HG02884 (cell line): ENCODE measurements around the gene PDE1C.
A peak's percentile ranks its signal among the peaks of the same experiment; 100 is the strongest.

Experiments used
- ATAC-seq: cut with Tn5 transposase; IDR thresholded peaks from one replicate; pipeline ENCODE4 v1.9.1; 2021; ENCODE audit warnings: mild to moderate bottlenecking, moderate library complexity; ENCODE audit not compliant: unreplicated experiment

PDE1C gene

DNA sequence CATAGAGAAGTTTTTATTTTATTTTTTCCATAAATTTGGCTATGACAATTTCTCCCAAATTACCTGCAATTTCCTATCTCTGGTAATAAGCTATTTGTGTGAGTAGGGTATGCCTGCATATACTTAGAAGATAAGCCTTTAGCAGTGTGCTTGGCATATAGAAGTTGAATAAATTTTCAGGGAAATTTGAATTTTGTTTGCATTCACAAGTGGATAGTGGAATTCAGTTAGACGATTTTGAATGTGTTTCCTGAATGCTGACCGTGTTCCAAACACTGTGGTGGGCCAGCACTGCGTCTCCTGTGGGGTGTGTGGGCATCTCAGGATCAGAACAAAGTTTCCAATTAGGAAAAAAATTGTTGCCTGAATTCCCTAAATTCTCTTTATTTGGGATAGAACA lies 283.9 kb downstream of the PDE1C start:
- ATAC-seq: no peak

DNA sequence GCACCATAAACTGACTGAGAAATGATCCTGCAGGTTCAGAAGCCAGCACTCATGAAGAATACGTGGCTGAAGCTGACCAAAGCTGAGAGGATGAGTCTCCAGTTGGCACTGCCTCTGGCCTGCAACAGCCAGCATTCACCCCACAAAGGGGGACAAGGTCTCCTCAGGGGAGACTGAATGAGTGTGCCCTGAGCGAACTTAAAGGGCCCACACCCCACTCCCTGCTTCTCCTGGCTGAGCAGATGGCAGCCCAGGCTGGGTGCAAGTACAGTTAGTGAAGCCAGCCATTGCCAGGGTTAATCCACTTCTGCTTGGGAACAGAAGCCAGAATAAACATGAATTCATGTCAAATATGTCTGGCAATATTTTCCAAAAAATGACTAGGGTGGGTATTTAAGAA lies 285.1 kb downstream of the PDE1C start:
- ATAC-seq: no peak

DNA sequence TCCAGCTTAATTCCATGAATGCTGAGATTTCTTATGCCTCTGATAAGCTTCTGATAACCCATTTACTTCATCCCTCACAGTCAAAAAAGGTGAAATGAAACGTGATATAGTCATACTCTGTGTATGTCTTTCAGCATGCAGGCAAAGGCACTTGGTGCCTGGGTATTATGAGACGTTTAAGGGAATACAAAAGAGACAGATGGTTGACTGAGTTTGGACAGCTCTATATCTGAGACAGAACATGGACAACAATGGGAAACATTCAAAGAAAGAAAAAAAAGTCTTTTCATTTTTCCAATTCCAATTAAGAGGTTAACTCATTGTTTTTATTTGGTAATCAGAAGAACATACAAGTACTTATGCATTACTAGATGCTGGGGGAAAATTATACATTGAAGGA lies 287.0 kb downstream of the PDE1C start:
- ATAC-seq: no peak

DNA sequence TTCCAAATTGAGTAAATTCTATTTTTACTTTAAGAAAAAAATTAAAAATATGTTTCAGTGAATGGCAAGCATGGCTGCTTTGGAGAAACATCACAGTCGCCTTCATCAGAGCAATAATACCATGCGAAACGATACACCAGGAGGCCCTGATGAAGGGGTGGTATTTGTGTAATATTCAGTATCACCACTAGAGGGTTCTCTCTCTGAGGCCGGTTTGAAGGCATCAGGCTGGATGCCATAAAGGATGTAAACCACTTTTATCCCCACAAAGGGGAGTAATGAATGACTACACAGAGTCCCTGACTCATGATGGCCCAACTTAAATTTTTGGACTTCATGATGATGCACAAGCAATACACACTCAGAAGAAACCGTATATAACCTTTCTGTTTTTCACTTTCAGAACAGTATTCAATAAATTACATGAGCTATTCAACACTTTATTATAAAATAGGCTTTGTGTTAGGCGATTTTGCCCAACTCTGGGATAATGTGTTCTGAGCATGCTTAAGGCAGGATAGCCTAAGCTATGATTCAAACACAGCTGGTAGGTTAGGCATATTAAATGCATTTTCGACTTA lies 287.7 kb downstream of the PDE1C start:
- ATAC-seq: peak; percentile 95

DNA sequence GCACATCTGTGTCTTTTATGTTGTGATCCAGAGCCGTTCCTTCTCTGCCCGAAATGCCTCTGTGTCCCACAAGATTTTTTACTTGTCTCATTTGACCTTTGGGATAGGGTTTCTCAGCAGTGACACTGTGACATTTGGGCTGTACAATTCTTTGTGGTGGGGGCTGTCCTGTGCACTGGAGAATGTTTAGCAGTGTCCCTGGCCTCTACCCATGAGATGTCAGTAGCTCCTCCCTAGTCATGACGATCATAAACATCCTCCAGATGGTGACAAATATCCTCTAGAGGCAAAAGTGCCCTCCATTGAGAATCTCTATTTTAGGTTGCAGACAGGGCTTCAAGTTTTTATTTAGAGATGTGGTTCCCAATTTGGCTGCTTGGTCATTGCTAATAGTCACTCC lies 291.9 kb downstream of the PDE1C start:
- ATAC-seq: no peak

DNA sequence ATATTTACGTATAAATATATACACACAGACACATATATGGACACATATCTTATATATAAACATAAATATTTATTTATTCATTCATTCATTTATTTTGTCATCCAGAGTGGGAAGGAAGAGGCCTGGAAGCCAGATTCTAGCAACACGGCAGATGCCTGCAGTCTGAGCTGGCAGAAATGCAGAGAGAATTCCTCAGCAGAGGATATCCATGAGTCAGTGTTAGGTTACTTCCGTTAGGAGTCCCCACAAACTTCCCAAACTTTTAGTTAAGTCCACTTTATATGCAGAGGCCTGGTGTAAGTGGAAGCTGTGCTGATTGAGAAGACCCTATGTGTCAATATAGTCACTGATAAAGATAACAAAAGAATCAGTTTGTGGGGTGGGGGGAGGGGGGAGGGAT lies 293.6 kb downstream of the PDE1C start:
- no peak for ATAC-seq

DNA sequence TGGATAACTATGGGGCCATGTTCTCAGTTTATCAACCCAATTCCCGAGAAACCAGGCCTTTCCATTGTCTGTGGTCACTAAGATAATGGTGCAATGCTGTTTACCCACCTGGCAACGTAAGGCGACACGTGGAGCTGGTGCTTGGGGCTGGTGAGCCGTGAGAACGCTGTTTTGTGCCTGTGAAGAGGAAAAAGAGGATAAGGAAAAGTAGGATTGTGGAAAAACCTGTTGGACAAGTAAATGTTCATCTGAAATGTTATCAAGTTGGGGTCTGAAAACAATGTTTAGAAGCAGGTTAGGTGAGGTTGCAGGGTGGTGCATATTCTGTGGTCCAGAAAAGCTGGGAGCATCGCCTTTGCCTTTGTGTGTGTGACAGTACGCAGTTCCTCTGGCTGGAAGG lies 294.7 kb downstream of the PDE1C start:
- ATAC-seq: no peak

DNA sequence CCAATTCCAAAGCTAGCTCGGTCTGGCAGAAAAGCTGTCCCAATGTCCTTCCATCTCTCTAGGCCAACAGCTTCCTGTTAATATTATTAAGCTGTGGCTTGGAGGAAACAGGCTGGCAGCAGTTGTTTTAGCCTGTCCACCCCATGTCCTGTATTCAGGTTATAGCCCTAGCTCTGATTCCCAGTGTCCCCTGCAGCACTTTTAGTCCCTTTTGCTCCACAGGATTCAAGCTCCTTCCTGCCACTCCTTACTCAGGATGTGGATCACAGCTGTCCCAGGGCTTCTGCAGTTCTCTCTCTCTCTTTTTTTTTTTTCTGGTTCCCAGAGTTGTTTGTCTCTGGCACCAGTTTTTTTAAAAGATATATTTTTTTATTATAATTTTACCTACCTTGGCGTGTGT lies 298.0 kb downstream of the PDE1C start:
- no peak for ATAC-seq

DNA sequence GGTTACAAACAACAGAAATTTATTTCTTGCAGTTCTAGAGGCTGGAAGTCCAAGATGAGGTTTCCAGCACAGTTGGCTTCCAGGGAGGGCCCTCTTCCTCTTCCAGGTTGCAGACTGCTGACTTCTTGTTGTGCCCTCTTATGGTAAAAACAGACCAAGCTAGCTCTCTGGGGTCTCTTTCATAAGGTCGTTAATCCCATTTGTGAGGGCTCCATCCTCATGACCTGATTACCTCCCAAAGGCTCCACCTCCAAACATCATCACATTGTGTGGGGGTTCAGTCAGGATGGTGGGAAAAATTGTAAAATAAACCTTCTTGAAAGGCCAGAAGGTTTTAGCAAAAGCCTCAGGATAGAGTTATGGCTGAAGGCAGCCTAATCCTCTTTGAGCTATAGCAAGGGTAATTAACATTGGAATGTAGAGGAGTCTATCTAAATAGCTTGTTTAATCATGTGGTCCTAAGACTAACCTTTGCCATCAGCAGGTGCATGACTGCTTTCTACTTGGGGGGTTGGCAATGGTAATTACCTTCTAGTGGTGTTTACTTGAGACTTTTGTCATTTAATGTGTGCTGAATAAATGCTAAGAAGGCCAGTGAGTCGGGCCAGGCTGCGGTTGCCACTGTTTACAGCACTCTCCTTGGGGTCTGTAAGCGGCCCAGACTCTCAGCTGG lies 302.4 kb downstream of the PDE1C start:
- no peak for ATAC-seq

DNA sequence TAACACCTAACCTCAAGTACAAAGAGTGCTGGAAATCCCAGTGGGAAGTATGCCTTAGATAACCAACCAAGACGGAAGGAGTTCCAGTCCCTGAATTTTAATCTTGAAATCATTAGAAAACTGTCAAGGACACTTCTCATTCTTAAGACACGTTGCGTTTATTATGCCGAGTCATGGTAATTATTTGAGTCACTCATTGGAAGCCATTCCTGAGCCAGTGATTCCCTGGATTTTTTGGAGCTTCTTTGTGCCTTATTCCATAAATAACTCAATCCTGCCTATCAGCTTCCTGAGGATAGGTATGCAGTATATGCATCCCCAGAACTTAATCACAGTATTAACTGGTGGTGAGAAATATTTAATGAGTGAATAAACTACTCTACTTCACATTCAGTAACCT lies 305.7 kb downstream of the PDE1C start:
- no peak for ATAC-seq

DNA sequence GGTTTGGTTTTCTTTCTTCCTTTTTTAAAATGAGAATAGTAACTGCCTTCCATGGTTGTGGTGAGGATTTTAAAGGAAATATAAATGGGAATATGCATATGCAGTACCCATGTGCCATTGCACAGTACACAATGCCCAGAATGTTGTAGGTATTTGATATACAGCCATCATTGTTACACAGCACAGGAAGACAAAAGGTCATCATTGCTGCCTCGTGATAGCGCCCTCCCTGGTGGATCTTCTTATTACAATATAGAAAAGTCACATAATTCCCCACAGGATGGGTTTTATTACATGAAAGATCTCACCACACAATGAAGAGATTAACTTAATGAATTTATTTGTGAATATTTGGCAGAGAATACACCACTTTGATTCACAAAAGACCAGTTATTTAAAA lies 306.7 kb downstream of the PDE1C start:
- no peak for ATAC-seq

DNA sequence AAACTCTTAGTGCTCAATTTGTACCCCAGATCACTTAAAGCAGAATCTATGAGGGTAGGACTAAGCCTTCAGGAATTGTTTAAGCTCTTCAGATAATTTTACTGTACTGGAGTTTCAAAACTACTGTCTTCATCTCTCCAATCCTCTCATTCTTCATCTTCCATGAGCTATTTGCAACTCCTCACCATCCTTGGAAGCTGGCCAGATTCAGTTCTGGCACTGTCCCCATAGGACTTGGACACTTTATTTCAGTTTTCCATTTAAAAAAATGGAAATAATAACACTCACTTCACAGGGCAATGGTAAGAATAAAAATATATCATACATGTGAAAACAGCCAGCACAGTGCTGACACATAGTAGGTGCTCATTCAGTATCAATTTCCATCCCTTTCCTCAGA lies 308.6 kb downstream of the PDE1C start:
- no peak for ATAC-seq

DNA sequence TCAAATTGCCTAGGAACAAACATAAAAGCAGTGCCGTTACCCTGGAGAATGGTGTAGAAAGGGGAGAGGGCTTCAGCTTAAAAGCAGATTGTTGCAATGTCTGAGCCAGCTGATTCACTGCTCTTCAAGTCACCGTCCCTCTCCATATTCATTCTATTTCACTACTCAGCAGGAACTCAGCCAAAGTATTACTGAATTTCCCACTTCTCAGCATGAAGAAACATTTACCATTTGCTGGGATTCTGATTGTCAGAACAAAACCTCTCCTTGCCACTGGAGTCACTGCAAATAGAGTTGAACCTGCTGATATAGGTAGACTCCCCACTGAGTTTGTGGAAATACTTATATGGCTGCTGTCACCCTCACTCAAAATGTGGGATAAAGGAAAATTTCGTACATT lies 311.5 kb downstream of the PDE1C start:
- no peak for ATAC-seq

DNA sequence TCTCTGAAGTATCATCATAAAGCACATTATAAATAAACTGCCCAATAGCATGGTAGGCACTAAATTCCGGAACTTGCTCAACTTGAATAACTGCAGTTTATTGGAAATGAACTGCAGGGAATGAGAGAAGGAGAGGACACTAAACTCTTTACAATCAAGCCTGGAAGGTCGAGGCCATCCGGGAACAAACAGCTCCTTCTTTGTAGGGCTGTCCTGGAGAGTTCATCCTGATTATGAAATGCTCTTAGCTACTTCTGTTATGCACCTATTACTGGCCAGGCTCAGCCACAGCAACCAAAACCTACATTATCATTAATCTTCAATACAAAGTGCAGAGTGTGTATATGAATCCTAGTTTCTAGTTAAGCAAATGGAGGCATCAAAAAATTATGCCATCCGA lies 318.5 kb downstream of the PDE1C start:
- no peak for ATAC-seq

DNA sequence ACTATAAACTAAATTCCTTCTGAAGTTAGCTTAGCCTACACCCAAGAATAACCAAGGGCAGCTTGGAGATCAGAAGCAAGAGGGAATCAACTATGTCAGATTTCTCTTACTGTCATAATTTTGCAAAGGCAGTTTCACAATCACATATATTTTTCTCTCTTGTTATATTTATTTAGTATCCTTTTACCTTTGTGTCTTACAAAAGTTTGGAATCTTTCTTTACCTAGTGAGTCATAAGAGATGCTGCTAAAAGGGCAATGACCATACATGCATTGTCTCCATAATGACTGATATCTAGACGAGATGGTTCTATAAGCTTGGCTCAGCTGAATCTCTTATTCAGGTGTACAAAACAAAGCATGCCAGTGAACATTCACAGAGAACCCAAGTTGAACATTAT lies 322.1 kb downstream of the PDE1C start:
- no peak for ATAC-seq

DNA sequence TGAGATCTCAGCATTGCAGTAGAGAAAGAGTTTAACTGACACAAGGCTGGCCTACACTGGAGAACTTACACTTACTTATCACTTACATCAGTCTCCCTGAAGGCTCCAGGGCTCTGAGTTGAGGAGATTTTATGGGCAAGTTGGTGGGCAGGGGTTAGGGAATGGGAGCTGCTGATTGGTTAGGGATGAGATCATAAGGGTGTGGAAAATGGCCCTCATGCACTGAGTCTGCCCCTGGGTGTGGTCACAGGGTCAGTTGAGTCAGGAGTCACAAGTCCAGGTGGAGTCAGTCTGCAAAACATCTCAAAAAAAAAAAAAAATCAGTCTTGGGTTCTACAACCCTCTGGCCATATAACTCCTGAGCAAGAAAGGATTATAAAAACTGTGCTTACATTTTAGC lies 322.7 kb downstream of the PDE1C start:
- no peak for ATAC-seq

DNA sequence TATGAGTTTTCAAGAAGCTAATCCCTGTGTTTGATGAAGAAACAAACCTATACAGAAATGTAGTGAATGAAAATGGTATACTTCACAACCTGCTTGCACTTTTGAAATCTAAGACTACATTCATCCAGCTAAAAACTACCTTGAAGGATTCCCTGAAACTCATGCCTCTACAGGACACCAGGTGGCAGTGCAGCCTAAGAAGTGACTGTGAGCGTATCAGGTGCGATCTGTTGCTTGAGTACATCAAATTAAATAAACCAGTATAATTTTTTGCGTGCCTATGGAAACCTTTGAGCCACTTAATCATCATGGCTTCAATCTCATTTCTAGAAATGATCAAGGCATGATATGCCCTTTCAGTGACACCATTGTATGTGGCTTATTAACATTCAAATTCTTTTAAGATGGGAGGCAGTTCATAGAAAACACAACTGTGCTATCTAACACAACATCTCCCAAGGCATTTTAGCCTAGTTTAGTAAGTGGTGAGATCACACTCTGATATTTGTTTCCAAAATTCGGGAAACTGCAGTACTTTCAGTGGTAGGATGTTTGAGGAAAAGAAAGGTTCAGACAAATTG lies 325.8 kb downstream of the PDE1C start:
- peak; percentile 83 for ATAC-seq

DNA sequence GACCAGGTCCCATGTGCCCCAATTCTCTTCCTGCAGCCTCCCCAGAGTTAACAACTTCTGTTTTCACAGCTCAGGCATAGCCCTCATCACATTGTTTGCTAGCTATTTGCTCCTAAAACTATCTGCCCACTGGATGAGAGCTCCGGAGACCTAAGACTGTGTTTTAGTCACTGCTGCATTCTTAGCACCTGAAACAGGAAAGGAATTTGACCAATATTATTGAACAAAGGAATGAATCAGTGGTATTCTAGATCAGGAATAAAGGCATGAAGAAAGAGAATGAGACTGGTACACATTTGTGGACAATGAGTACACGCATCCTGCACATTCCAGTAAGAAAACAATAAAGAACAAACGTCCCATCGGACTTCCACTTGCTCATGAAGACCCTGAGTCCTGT lies 328.4 kb downstream of the PDE1C start:
- ATAC-seq: no peak

DNA sequence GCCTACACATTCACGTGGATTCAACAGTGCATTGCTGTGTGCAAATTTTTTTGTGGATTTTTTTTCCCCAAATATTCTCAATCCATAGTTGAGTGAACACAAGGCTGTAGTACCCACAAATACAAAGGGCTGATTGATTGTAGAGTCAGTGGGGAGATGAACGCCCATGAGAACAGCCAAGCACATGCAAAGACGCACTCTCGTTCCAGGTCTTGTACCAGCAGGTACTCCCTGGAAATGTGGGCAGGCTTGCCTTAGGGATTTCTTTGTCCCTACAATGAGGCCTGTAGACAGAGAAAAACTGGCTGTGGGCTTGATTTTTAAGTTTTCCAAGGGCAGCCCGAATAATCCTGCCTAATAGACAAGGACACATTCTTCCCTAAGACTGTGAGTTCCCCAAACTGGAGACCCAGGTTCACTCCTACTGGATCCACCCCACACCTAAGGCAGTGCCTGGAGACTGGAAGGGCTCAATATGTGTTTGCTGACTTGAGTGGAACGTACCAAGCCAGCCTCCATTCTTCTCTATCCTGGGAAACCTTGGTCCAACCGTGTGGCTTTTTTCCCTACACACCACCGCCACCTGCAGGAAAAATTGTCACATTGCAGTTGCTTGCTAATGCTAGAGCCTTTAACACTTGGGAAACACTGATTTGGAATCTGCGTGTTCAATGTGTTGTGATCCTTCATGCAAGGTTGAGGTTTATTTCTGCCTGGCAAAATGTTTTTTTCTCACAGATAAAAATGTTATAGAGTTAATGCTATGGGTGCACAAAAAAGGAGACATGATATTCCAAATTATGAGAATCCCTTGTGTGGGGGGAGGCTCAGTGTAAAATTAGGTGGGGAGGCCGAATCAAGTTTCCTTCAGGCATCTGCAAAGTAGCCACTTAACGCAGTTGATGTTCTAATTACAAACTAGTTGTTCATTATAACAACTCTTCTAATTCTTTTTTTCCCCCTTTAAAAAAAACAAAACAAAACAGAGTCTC lies 333.9 kb downstream of the PDE1C start:
- ATAC-seq: peak; percentile 54

DNA sequence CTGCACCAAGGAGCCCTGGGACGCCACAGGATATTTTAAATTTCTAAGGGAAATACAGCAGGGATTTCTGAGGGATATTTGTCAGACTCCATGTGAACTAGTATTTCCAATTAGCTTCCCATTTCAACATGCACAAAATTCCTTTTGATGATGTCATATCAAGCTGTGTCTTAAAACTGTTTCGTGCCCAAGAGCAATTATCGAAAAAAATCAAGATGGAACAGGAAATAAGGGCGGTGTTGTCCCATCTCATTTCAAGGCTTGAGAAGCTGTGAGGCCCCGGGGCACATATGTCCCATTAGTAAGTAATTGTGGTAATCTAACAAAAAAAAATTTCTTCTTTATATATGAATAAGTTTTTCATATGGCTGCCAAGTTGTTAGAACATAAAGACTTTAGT lies 335.8 kb downstream of the PDE1C start:
- no peak for ATAC-seq

DNA sequence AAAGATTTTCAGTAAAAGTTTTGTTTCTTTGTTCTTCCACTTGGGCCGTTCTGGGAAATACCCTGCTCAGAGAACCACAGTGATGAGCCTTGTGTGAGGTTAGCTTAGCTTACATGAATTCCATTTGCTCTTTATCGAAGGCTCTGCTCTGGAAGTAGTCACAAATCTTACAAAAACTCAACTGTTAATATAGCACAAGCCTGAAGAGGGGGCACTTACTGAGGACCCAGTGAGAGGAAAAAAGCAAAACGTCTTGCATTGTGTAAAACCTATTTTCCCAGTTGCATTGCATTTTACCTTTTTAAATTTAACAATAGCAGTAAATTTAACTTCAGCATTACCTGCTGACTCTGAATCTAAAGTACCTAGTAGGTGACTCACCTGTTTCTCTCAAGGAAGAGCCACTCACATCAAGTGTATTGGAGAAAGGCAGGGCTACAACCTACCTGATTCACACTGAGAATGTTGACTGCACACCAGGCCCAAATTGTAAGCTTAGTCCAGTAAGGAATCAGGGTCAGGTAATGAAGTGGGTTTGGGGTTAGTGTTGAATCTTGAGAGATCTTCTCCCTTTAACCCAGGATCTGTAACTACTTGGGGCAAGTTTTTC lies 340.9 kb downstream of the PDE1C start:
- ATAC-seq: no peak
